Keratinocyte (primary cell): ENCODE measurements around the gene MAEA.

Source experiments
- CTCF ChIP-seq, 3 experiments: IDR thresholded peaks in 1 of 3; conservative IDR thresholded peaks in 1 of 3; optimal IDR thresholded peaks in 1 of 3; 2 replicates in 2 of 3; 3 replicates in 1 of 3; pipeline versions ENCODE3 to v1.5.1; 2011; ENCODE audit warnings: low read length in 3 of 3, mild to moderate bottlenecking in 3 of 3, moderate library complexity in 2 of 3, control low read depth in 1 of 3, inconsistent platforms in 1 of 3; ENCODE audit not compliant: insufficient read depth in 2 of 3; ENCODE audit errors: extremely low read depth in 1 of 3
- EZH2 ChIP-seq: IDR thresholded peaks from one replicate; pipeline ENCODE4 v1.6.1; 2012; ENCODE audit warnings: inconsistent platforms, mild to moderate bottlenecking, low read length, moderate library complexity

GRCh38 chr4:1244081-1244977 is 45.4 kb upstream of the MAEA start:
- TF ChIP-seq CTCF (optimal IDR thresholded peaks at IDR 0.05 in 1 of 3, IDR thresholded peaks at IDR 0.05 in 1 of 3, conservative IDR thresholded peaks at IDR 0.05 in 1 of 3; ENCODE audit: extremely low read depth in 1 of 3, insufficient read depth in 2 of 3, low read length in 3 of 3) (no peak), EZH2 (no peak)
